Vagina (tissue), 2 donors: ENCODE data around the gene SURF1.
"Not testable (repeated sequence)": the region's sequence is repeated elsewhere in the genome, so short reads cannot be mapped to it uniquely, and the experiment has no call there.

ENCODE experiments used
- CTCF ChIP-seq, 3 experiments: fragments of 450-650 bp in 2 of 3; fragments of 200-600 bp in 1 of 3; sonication (generic) in 1 of 3; IDR thresholded peaks; one replicate each; pipeline ENCODE4 v1.5.1; 2017 to 2019; ENCODE audit warnings: antibody characterized with exemption in 3 of 3, mild to moderate bottlenecking in 2 of 3, moderate library complexity in 2 of 3
- POLR2A ChIP-seq, 2 donors: fragments of 450-650 bp; IDR thresholded peaks; one replicate each; pipeline ENCODE4 v1.6.1; 2017; ENCODE audit warnings: antibody characterized with exemption in 2 of 2, mild to moderate bottlenecking in 2 of 2, moderate library complexity in 2 of 2
- POLR2AphosphoS5 ChIP-seq, 2 donors: sonication (generic); formaldehyde crosslinking; IDR thresholded peaks; one replicate each; pipeline ENCODE4 v1.9.0; 2017; ENCODE audit warnings: antibody characterized with exemption in 2 of 2, mild to moderate bottlenecking in 2 of 2, low read depth in 1 of 2; ENCODE audit not compliant: insufficient read depth in 1 of 2

- TF ChIP-seq CTCF (IDR thresholded peaks at IDR 0.05); POLR2A (IDR thresholded peaks at IDR 0.05); POLR2AphosphoS5 (IDR thresholded peaks at IDR 0.05; ENCODE audit: insufficient read depth in 1 of 2, low read depth in 1 of 2): not testable (repeated sequence)
Measured at GRCh38 chr9:133334888-133335287, 21.4 kb downstream of the SURF1 start.
